HG02623 (cell line): Measurements from ENCODE around the gene SLC11A1.
A peak's percentile ranks its signal among the peaks of the same experiment; 100 is the strongest.

Experiments
- ATAC-seq: cut with Tn5 transposase; IDR thresholded peaks from one replicate; pipeline ENCODE4 v1.9.1; 2021; ENCODE audit warnings: moderate library complexity; ENCODE audit not compliant: unreplicated experiment

SLC11A1 gene

GRCh38 chr2:218366621-218367414 lies 15.3 kb upstream of the SLC11A1 start:
- ATAC-seq, result no peak

GRCh38 chr2:218367415-218368149 lies 14.5 kb upstream of the SLC11A1 start:
- peak; percentile 89 for ATAC-seq

GRCh38 chr2:218368150-218368528 lies 13.9 kb upstream of the SLC11A1 start:
- no peak for ATAC-seq

- no peak for ATAC-seq
Measured at GRCh38 chr2:218368621-218369153, 13.4 kb upstream of the SLC11A1 start.

GRCh38 chr2:218369330-218369729 lies 12.7 kb upstream of the SLC11A1 start:
- no peak for ATAC-seq

GRCh38 chr2:218370410-218371063 lies 11.5 kb upstream of the SLC11A1 start:
- no peak for ATAC-seq

GRCh38 chr2:218371983-218372350 lies 10.1 kb upstream of the SLC11A1 start:
- ATAC-seq, result no peak

- no peak for ATAC-seq
Measured at GRCh38 chr2:218374795-218375194, 7.3 kb upstream of the SLC11A1 start.

GRCh38 chr2:218375212-218375611 lies 6.9 kb upstream of the SLC11A1 start:
- no peak for ATAC-seq

- ATAC-seq, result no peak
Measured at GRCh38 chr2:218378053-218378452, 4.0 kb upstream of the SLC11A1 start.

GRCh38 chr2:218382785-218383184 lies 712 bp downstream of the SLC11A1 start:
- no peak for ATAC-seq

- ATAC-seq, result no peak
Measured at GRCh38 chr2:218383892-218384519, 1.9 kb downstream of the SLC11A1 start.

- no peak for ATAC-seq
Measured at GRCh38 chr2:218384975-218385374, 2.9 kb downstream of the SLC11A1 start.

- ATAC-seq, result no peak
Measured at GRCh38 chr2:218386505-218387368, 4.7 kb downstream of the SLC11A1 start.

- ATAC-seq, result no peak
Measured at GRCh38 chr2:218387369-218388194, 5.5 kb downstream of the SLC11A1 start.

GRCh38 chr2:218389333-218390150 lies 7.5 kb downstream of the SLC11A1 start:
- ATAC-seq, result no peak

- no peak for ATAC-seq
Measured at GRCh38 chr2:218391202-218391601, 9.1 kb downstream of the SLC11A1 start.

- ATAC-seq, result no peak
Measured at GRCh38 chr2:218392459-218392858, 10.4 kb downstream of the SLC11A1 start.
